GM10847 (cell line): ENCODE measurements around the gene TRAPPC2L.

ENCODE experiments used
- POLR2A ChIP-seq: IDR thresholded peaks from 2 replicates; pipeline ENCODE4 v1.6.1; 2011; ENCODE audit not compliant: insufficient read length; ENCODE audit errors: extremely low read depth

Gene TRAPPC2L

DNA sequence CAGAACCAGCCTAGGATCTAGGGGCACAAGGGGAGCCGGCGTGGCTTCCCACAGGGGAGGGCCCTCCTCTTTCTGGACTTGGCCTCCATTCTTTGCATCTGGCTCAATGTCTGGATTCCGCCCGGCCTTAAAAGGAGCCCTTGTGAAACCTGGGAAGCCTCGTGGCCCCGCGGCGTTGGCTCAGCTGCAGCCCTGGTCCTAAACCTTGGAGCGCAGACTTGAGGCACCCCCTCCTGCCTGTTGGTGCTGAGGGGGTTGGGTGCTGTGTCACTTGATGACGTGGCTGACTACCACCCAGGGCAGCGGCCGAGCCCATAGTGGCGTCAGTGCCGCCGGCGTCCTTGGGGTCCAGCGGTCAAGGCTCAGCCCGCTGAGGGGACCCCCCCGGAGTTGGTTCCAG, 4.4 kb downstream of the TRAPPC2L start:
- no peak for TF ChIP-seq POLR2A

DNA sequence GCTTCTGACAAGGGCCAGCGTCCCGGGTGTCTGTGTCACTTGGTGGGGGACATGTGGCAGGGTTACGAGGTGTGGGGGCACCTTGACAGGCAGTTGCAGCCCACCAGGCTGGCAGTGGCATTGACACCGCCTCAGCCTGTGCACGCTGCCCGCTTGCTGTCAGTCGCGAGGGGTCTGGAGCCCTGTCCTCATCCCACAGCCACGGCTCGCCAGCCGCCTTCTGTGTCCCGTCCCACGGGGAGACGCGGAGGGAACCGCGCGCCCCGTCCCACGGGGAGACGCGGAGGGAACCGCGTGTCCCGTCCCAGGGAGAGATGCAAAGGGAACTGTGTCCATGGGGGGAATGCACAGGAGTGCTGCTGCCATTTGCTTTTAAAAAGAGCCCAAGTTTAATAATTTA, 6.0 kb downstream of the TRAPPC2L start:
- TF ChIP-seq POLR2A = no peak

DNA sequence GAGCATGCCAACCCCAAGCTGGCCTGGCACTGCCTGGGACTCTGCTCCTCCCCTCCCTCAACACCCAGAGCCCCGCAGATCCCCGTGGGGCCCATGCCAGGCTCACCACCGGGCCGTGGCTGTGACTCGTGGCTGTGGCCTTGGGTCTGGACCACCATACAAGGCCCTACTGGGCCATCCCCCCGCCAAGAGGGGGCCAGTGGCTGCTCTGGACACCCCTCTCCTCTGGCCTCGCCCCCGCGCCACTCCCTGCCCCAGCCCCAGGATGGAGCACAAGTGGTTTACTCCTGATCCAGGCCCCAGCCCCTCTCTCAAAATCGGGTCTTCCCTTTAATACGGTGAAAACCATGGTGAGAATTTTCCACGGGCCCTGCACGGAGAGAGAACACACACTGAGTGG, 6.5 kb downstream of the TRAPPC2L start:
- TF ChIP-seq POLR2A = no peak

DNA sequence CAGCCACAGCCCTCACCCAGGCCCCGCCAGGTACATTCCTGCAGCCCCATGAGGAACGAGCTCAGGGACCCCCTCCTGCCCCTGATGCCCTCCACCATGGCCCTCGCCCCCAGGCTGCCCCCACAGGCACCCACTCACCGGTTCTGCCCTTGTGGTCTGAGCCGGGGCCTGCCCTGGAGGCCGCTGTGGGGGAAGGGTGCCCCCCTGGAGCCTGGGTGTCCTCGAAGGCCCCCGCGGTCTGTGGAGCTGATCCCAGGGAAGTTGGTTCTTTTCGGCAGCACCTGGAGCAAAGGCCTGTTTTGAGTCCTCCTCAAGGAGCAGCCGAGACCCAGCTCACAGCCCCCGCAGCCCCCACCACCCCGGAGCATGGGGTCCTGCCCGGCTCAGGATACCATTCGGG, 7.2 kb downstream of the TRAPPC2L start:
- TF ChIP-seq POLR2A = no peak

DNA sequence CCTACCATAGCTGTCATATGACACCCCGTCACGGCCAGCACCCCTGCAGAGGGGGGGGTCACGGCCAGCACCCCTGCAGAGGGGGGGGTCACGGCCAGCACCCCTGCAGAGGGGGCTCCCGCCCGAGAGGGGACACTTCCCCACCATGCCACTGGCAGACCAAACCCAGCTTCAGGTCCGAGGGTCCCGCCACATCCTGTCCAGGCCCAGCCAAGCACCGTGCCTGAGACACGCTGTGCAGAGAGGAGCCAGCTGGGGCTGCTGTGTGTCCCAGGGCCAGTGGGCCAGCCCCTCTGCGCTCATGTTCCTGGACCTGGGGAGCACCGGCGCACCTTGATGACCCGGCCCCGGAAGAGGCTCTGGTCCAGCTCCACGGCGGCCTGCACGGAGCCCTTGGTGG, 7.6 kb downstream of the TRAPPC2L start:
- no peak for TF ChIP-seq POLR2A

DNA sequence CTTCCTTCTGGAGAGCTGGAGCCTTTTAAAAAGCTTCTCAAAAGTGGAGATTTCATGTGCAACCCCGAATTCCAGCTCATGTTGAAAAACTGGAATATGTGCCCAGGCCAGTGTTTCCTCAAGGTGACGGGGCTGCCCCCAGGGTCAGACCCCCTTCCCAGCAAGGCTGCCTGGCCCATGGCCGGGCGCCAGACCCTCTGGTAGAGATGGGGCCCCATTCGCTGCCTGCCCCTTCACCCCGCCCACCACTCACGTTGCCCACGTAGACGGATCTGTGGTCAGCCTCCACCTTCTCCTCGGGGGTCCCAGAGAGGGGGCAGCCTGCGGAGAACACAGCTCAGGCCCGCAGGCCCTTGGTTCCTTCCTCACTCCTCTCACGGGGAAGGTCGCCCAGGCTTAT, 8.4 kb downstream of the TRAPPC2L start:
- TF ChIP-seq POLR2A = no peak

DNA sequence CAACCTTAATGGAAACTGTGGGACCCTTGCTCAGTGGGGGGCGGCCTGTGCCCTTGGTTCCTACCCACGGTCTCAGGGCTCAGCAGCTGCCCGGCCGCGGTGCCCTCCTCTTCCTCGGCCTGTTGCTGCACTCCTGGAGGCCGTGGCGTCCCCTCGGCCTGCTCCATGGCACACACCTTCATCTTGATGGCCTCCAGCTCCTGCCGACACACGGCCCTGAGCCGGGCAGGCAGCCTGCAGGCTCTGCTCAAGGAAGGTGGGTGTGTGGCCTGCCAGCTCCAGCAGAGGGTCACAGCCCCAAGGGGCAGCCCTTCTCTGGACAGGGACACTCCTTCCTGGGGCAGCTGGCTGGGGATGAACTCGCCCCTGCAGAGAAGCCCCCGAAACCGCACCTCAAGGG, 8.8 kb downstream of the TRAPPC2L start:
- no peak for TF ChIP-seq POLR2A

DNA sequence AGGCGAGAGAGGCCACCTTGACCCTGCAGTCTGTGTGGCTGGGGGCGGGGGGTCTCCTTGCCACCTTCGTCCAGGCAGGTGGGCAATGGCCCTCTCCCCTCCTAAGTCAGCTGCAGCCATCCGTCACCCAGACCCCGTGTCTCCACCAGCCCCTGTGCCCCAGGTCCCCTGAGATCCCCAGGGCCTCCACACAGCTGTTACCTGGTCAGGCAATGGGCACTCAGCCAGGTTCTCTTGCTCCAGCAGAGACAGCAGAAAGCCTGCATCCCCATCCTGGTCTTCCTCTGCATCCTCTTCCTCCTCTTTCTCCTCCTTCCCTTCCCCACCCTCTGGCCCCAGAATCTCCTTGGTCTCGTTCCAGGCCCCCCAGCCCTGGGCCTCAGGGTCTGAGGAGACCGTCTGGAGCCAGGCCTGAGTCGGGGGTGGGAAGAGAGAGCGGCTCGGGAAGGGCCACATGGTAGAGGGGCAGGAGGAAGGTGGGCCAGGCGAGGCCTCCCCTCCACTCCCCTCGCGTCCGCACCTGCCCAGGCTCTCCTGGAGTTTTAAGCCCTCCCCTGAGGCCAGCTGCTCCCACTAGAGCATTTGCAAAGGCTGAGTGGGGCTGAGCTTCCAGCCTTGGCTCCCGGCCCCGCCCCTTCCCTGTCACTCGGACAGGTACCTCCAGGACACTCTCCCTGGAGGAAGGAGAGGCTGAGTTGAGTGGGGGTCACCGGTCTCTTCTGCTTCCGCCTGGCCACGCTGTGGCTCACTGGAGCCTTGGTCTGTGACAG, 9.4 kb downstream of the TRAPPC2L start, which contains the start of gene PABPN1L:
PABPN1L (minus strand) TSS at position 510 of the 770 bp plus-strand sequence; CDS start at position 456, 54 bp downstream.
- TF ChIP-seq POLR2A = no peak

DNA sequence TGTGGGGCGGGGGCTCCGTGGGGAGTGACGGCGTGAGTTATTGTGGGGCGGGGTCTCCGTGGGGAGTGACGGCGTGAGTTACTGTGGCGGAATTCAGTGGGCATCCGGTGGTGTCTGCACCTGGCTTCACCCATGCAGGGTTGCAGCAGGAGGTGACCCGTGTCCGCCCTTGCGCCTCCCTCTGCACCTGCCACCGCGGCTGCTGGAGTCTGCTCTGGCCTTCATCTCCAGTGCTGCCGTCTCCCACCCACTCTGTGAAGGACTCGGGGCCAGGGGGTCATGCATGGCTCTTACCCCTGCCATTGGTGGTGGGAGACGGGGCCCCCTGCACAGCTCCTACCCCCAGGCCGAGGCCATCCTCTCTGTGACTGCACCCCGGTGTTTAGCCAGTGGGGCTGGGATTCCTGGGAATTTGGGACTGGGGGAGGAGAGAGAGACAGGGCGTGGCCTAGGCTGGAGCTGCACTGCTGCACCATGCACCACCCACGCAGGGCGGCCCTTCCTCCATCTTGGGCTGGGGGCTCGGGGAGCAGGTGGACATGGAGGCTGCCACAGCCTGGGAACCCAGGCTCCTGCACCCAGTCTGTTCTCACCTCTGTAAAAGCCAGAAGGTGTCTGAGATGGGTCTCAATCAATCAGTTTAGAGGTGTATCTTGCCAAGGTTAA, 10.8 kb downstream of the TRAPPC2L start:
- TF ChIP-seq POLR2A = no peak

DNA sequence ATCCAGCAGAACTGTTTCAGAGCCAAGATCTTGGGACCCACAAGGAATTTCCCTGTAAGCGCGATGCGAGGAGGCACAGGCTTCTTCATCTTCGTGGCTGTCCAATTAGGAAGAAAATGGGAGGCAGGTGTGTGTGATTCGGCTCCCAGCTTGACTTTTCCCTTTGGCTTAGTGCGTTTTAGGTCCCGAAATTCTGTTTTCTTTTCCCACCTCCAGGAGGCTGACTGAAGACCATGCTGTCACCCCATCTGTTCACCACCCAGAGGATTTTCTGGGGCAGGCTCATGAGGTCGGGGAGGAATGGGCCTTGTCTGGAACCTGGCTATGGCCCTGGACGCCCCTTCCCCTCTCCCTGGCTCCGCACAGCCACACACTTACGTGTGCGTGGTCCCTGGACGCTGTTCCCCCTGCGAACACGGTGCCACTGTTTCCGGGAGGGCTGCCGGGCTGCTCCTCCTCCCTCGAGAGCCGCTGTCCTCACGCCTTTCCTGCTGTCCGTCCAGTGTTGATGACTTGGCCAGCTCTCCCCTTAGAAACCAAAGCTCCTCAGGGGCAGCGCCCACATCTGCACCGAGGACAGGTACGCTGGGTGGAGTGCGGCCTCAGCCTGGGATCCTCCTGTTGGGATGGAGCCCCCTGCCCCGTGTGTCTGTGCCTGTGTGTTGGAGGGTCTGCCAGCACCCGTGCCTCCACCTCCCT, 12.2 kb downstream of the TRAPPC2L start:
- TF ChIP-seq POLR2A = no peak

DNA sequence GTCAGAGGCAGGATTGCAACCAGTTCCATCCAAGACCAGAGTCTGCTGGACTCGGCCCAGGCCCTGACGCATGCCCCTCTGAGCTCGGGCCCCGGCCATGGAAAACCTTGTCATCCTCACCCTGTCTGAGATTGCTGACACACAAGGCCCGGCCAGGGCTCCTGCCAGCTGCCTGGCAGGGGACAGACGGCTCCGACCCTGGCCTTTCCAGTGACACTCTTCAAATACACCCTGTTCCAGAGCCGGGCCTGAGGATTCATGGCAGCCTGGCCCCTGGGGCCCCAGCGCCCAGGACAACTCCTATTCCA, 12.7 kb downstream of the TRAPPC2L start:
- no peak for TF ChIP-seq POLR2A

DNA sequence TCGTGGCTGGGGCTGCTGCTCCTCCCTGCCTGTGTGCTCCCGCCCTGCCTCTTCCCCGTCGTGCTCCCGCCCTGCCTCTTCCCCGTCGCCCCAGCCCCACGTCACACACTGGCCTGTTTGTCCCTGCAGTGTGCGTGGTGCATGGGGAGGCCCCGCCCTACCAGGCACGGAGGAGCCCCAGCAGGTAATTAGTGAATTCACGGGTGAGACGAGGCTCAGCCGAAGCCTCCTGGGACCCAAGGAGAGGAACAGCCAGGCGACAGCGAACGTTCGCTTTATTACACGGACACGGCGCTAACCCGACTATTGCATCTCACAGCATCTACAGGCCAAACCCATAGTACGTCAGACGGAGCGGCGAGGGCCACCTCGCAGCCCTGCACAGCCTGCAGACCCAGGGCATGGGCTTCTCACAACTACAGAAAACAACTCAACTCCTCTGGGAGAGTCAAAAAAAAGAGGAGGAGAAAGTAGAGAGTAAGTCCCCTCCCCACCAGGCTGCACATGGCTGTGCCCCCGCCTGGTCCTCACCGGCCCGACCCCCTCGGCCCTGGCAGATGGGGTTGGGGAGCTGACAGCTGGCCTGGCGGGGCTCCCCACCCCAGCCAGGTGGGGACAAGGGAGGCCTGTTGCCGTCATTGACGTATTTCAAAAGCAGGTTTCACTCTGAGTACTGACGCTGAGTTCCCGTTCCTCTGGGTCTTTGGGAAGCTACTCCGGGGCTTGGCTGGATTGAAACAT, 13.9 kb downstream of the TRAPPC2L start:
- TF ChIP-seq POLR2A = no peak

DNA sequence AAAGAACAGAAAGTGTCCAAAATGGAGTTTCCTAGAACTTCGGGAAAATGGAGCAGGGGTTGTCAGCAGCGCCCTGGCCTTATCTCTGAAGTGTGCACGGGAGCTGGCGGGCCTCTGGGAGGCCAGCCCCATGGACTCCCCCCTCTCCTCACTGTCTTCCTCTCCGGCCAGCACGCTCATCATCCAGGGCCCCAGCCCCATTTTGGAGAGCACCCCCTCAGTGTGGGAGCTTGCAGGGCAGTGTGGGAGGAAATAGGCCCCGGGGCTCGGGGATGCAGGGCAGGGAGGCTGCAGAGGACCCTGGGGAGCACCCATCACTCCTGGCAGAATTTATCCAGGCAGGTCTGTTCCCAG, 14.4 kb downstream of the TRAPPC2L start:
- no peak for TF ChIP-seq POLR2A

DNA sequence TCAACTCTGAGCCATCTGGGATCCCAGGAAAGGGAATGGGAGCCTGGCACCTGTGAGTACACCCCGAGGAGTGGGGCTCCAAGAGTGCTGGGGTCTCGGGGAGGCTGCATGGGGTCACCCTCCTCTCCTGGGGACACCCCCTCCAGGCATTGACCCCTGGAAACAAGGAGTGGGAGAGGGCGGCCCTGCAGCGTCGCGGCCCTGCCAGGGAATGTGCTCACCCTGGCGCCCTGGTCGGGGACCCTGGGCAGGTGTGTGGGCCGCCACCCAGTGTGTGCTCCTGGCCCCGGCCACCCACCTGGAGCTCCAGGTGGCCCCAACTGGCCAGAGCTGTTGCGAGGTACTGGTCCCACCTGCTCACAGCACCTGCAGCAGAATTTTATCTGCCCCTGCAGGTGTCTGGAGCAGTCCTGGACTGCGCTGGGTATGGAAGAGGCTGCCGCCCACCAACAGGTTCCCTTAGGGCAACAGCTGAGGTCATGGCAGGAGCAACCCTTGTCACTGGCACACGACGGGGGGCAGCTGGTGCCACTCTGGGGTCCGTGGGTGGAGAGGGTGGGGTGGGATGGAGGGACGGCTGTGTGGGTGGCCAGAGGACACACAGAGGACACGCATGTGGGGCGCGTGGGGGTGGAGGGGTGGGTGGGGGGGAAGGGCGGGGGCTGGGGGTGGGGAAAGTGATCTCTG, 14.9 kb downstream of the TRAPPC2L start:
- TF ChIP-seq POLR2A = no peak

DNA sequence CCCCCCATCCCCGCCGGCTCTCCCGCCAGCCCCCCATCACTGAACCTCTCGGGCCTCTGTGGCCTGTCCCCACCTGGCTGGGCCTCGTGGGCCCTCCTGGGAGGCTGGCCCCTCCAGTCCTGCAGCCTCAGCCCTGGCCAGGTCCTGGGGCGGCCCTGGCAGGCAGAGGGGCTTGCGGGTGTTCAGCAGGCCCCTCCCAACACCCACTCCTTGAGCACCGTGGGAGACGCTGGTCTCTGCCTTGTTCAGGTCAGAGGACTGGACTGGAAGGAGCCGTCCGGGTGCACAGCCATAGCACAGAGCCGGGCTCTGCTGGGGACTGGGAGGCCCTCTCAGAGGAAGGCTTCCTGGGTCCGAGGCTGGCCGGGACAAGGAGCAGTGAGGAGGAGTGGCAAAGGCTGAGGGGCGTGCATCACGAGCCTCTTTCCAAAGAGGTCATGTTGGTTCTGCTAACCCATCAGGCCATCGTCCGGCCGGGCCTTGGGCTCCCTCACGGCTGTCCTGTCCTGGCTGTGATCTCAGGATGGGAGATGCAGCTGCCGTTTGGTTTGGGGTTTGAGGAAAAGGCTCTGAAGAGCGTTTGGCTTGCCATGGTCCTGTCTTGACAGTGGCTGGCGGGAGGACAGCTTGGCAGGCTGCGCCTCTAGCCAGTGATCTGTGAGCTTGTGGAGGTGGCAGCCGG, 15.9 kb downstream of the TRAPPC2L start:
- no peak for TF ChIP-seq POLR2A

DNA sequence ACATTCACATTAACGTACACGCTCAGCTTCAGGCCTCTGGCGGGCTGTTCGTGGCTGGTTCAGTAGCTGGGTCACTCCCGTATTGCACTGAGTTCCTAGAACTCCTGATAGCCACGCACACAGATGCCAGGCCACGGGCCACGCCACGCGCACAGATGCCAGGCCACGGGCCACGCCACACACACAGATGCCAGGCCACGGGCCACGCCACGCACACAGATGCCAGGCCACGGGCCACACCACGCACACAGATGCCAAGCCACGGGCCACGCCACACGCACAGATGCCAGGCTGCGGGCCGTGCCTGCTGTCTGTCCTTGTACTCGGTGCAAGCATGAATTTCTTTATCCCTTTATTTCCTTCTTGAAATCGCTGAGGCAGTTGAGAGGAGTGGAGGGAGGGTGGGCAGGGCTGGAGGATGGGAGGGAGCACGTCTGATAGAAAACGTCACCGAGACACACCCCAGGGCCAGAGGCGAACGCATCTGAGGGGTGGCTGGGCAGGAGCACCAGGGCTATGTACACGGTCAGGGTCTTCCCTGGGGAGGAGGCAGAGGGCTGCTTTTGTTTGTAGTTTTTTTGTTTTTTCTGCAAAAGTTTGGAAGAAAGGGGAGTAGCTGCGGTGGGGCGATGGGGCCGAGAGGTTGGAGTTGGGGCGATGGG, 18.1 kb downstream of the TRAPPC2L start:
- no peak for TF ChIP-seq POLR2A
